ENCODE data around the gene LRAT. TPM values are rescaled to one million over a fixed set of nuclear protein-coding genes. Genes with fewer than 3 reads are reported as not detected.

The LRAT gene
- total and polyA plus RNA-seq, 10 of the 15 experiments (the other 5 are each of a cell fraction or from before 2014, with no cell fraction given): 0.07 to 0.08 TPM; not detected in 8

- TF ChIP-seq CHD1 (IDR thresholded peaks at IDR 0.05; ENCODE audit: low read depth, low read length) (no peak), RAD51 (IDR thresholded peaks at IDR 0.05) (no peak), POLR2AphosphoS5 (IDR thresholded peaks at IDR 0.05; ENCODE audit: low read length) (no peak)
Observed at GRCh38 chr4:154711522-154711921, 32.3 kb upstream of the LRAT start (continued).

GRCh38 chr4:154714339-154715040 lies 29.3 kb upstream of the LRAT start:
- ATAC-seq (no peak), DNase-seq (ENCODE audit: low read depth, low spot score) (no peak), FAIRE-seq (no peak)
- H3K27ac ChIP-seq (ENCODE audit: control insufficient read depth, insufficient read depth): no peak overlapping the region
- H4K20me1 ChIP-seq (ENCODE audit: control insufficient read depth, insufficient read depth): no peaks in the 10 kb centered on the region
- intact Hi-C loops (cut with micrococcal nuclease; ENCODE audit: unreplicated experiment): no loop called here
- no peak for TF ChIP-seq SMARCA5 (IDR thresholded peaks at IDR 0.05)
- TF ChIP-seq CHD1 (IDR thresholded peaks at IDR 0.05; ENCODE audit: low read depth, low read length): no peak
- no peak for TF ChIP-seq JUNB (IDR thresholded peaks at IDR 0.05)
- TF ChIP-seq RUNX3 (IDR thresholded peaks at IDR 0.05; ENCODE audit: low read length): no peak
- TF ChIP-seq ZSCAN29 (IDR thresholded peaks at IDR 0.05): no peak
- no peak for TF ChIP-seq NFYB (IDR thresholded peaks at IDR 0.05; ENCODE audit: insufficient read depth, low read depth, low read length)
- TF ChIP-seq TBL1XR1 (IDR thresholded peaks at IDR 0.05; ENCODE audit: low read depth, low read length): no peak
- no peak for TF ChIP-seq SREBF1 (IDR thresholded peaks at IDR 0.05; ENCODE audit: low read length)
- no peak for TF ChIP-seq USF2 (IDR thresholded peaks at IDR 0.05; ENCODE audit: borderline replicate concordance, low read depth, low read length)
- no peak for TF ChIP-seq HCFC1 (IDR thresholded peaks at IDR 0.05; ENCODE audit: low read length)
- no peak for TF ChIP-seq CBFB (IDR thresholded peaks at IDR 0.05; ENCODE audit: low read depth)
- TF ChIP-seq ATF3 (IDR thresholded peaks at IDR 0.05; ENCODE audit: borderline replicate concordance, extremely low read depth, low read depth, low read length): no peak
- ChIA-PET CTCF (interaction anchor here (0.8 to 1.5 kb wide), 2 partner anchors 65 to 74 kb away, joined by 3 read pairs; no protein-coding TSS in a partner anchor), POLR2A (no interaction called here), SMC1A (ENCODE audit: uncharacterized antibody, unreplicated experiment) (interaction anchor here (1.1 to 1.2 kb wide), 2 partner anchors 25 to 164 kb away, joined by 3 to 4 read pairs; no protein-coding TSS in a partner anchor), RAD21 (ENCODE audit: unreplicated experiment) (no interaction called here)
- H2AFZ ChIP-seq (ENCODE audit: control insufficient read depth, low read depth, low read length): no peak overlapping the region
- no peaks in the 10 kb centered on the region for H3K9me3 ChIP-seq (replicated peaks; ENCODE audit: control insufficient read depth, insufficient read depth, low read length)
- no TSS peak for BruUV-seq (replicated peaks)
- no peaks in the 10 kb centered on the region for H3K4me1 ChIP-seq (ENCODE audit: control insufficient read depth, insufficient read depth, low read length)
- in situ Hi-C loops (cut with MboI): no loop called here
- 25% methylated on average over 4 of the region's 4 CpGs for WGBS (ENCODE audit: insufficient coverage, insufficient replicate concordance, low lambda C conversion rate, missing lambda C conversion rate)
- H3K79me2 ChIP-seq (ENCODE audit: control insufficient read depth, insufficient read depth, low read length): no peaks in the 10 kb centered on the region
- no peaks in the 10 kb centered on the region for H3K36me3 ChIP-seq (ENCODE audit: control insufficient read depth in 2 of 2, insufficient read depth in 2 of 2, low read length in 1 of 2)
- no peak overlapping the region for H3K4me2 ChIP-seq (ENCODE audit: control insufficient read depth, insufficient read depth)
- no peak overlapping the region for H3K4me3 ChIP-seq
- no peak overlapping the region for H3K9ac ChIP-seq (ENCODE audit: control insufficient read depth, insufficient read depth, low read length)
- H3K27me3 ChIP-seq (replicated peaks in 1 of 2; ENCODE audit: control insufficient read depth in 2 of 2, insufficient read depth in 2 of 2, low read length in 1 of 2): no peaks in the 10 kb centered on the region

All from GM12878 (cell line).